OCI-LY3 (cell line): Measurements from ENCODE around the gene COX6A2.
"Not testable (repeated sequence)": the region's sequence is repeated elsewhere in the genome, so short reads cannot be mapped to it uniquely, and the experiment has no call there.

ENCODE experiments used
- H2AFZ ChIP-seq: fragments of 200-600, 300-600 bp; shearing (Covaris generic); 2 replicates; pipeline ENCODE4 v1.6.0; 2014; ENCODE audit warnings: antibody characterized with exemption, low read depth, low read length
- H3K27ac ChIP-seq: fragments of 200-600, 300-600 bp; sonication (generic); 2 replicates; pipeline ENCODE4 v1.5.1; 2014; ENCODE audit warnings: mild to moderate bottlenecking, low read length, moderate library complexity, mixed read lengths
- H3K27me3 ChIP-seq: fragments of 200-600, 300-600 bp; sonication (generic); 2 replicates; pipeline ENCODE4 v1.6.1; 2014; ENCODE audit warnings: low read depth, low read length, mixed read lengths
- H3K36me3 ChIP-seq: fragments of 200-600, 300-600 bp; sonication (generic); replicated peaks from 2 replicates; pipeline ENCODE3; 2014; ENCODE audit warnings: low read depth, low read length, mixed read lengths
- H3K4me1 ChIP-seq: fragments of 300-600, 200-600 bp; sonication (generic); 2 replicates; pipeline ENCODE4 v1.6.1; 2014; ENCODE audit warnings: low read length, mixed read lengths
- H3K4me2 ChIP-seq: fragments of 200-600, 300-600 bp; sonication (generic); 2 replicates; pipeline ENCODE4 v1.6.1; 2014; ENCODE audit warnings: low read length, mixed read lengths
- H3K4me3 ChIP-seq: fragments of 300-600, 200-600 bp; sonication (generic); 2 replicates; pipeline ENCODE4 v1.5.1; 2014; ENCODE audit warnings: antibody characterized with exemption, mild to moderate bottlenecking, low read length, moderate library complexity
- H3K79me2 ChIP-seq: fragments of 300-600, 200-600 bp; shearing (Covaris generic); 2 replicates; pipeline ENCODE4 v1.6.1; 2014; ENCODE audit warnings: mild to moderate bottlenecking, low read length, mixed read lengths
- H3K9ac ChIP-seq: fragments of 300-600, 200-600 bp; shearing (Covaris generic); 2 replicates; pipeline ENCODE4 v1.6.0; 2014; ENCODE audit warnings: mild to moderate bottlenecking, low read length, moderate library complexity
- H3K9me3 ChIP-seq: fragments of 200-600, 300-600 bp; shearing (Covaris generic); 2 replicates; pipeline ENCODE4 v1.6.1; 2014; ENCODE audit warnings: low read length, mixed read lengths; ENCODE audit not compliant: insufficient read depth
- H4K20me1 ChIP-seq: fragments of 200-600, 300-600 bp; sonication (generic); 2 replicates; pipeline ENCODE4 v1.6.1; 2016; ENCODE audit warnings: low read length, mixed read lengths; ENCODE audit not compliant: insufficient read depth
- EZH2phosphoT487 ChIP-seq: fragments of 200-600 bp; shearing (Covaris generic); IDR thresholded peaks from 2 replicates; pipeline ENCODE4 v1.6.1; 2018; ENCODE audit warnings: antibody characterized with exemption, mixed run types, low read depth
- TF ChIP-seq, protein P1 (sequence below): fragments of 200-600, 300-600 bp; sonication (generic); IDR thresholded peaks from 2 replicates; pipeline ENCODE4 v1.5.1; 2014; ENCODE audit warnings: antibody characterized with exemption, low read length, low read depth

Gene COX6A2

DNA sequence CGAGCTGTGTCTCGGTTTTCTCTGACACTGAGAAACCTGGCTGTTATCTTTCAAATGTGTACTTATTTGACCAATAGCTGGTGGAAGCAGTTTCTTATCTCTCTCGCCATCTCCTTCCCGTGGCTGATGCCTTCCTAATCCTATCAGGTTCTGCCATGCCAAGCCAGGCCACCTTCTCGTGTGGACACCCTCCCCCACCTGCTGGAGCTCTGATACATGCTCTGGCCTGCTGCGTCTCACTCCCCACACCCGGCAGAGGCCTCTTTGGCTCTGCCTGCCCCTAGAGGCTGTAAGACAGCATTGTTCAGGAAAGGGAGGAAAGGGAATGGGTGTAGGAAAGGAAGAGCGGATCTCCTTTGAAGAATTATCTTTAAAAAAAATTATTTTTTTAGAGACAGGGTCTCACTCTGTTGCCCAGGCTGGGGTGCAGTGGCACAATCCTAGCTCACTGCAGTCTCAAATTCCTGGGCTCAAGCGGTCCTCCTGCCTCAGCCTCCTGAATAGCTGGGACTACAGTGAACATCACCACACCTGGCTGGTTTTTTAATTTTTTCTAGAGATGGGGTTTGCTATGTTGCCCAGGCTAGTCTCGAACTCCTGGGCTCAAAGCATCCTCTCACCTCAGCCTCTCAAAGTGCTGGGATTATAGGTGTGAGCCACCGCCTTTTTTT, 23.7 kb upstream of the COX6A2 start:
- no peaks in the 10 kb centered on the region for H3K9me3 ChIP-seq
- H4K20me1 ChIP-seq: peaks cover 13% of the 10 kb centered on the region
- H3K27me3 ChIP-seq: no peaks in the 10 kb centered on the region
- H3K4me1 ChIP-seq: 0 out of 2 replicates have a peak, but pooled peaks cover 3% of the 10 kb centered on the region
- peak overlapping the region; percentile 20 for H3K4me2 ChIP-seq
- H3K27ac ChIP-seq: no peak overlapping the region
- H3K9ac ChIP-seq: no peak overlapping the region
- peaks cover 18% of the 10 kb centered on the region for H3K79me2 ChIP-seq
- no peak overlapping the region for H3K4me3 ChIP-seq
- H2AFZ ChIP-seq: no peak overlapping the region
- H3K36me3 ChIP-seq: peaks cover 5% of the 10 kb centered on the region
- no peak for TF ChIP-seq EZH2phosphoT487
- TF ChIP-seq, protein P1, sequence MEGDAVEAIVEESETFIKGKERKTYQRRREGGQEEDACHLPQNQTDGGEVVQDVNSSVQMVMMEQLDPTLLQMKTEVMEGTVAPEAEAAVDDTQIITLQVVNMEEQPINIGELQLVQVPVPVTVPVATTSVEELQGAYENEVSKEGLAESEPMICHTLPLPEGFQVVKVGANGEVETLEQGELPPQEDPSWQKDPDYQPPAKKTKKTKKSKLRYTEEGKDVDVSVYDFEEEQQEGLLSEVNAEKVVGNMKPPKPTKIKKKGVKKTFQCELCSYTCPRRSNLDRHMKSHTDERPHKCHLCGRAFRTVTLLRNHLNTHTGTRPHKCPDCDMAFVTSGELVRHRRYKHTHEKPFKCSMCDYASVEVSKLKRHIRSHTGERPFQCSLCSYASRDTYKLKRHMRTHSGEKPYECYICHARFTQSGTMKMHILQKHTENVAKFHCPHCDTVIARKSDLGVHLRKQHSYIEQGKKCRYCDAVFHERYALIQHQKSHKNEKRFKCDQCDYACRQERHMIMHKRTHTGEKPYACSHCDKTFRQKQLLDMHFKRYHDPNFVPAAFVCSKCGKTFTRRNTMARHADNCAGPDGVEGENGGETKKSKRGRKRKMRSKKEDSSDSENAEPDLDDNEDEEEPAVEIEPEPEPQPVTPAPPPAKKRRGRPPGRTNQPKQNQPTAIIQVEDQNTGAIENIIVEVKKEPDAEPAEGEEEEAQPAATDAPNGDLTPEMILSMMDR: peak; percentile 29

DNA sequence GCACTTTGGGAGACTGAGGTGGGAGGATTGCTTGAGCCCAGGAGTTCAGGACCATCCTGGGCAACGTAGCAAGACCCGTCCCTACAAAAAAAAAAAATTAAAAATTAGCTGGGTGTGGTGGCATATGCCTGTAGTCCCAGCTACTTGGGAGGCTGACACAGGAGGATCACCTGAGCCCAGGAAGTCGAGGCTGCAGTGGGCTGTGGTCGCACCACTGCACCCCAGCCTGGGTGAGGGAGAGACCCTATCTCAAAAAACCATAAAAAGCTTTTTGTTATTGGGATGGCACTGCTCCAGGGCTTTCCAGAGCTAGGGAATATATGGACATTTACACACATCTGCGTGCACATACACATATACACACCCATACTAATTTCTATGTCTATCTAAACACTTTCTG, 23.0 kb upstream of the COX6A2 start:
- Histone ChIP-seq H3K4me2 (peak overlapping the region; percentile 20), H3K4me1 (0 out of 2 replicates have a peak, but pooled peaks cover 3% of the 10 kb centered on the region)

DNA sequence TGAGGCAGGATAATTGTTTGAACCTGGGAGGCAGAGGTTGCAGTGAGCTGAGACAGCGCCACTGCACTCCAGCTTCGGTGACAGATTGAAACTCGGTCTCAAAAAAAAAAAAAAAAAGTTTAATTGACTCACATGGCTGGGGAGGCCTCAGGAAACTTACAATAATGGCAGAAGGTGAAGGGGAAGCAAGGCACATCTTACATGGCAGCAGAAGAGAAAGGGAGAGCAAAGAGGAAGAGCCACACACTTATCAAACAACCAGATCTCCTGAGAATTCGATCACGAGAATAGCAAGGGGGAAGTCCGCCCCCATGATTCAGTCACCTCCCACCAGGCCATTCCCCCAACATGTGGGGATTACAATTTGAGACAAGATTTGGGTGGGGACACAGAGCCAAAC, 17.8 kb upstream of the COX6A2 start:
- not testable (repeated sequence) for H3K79me2 ChIP-seq, H3K27ac ChIP-seq, H2AFZ ChIP-seq, H3K4me2 ChIP-seq, H3K4me1 ChIP-seq, H3K27me3 ChIP-seq, H3K4me3 ChIP-seq, H3K9ac ChIP-seq, H3K36me3 ChIP-seq, H4K20me1 ChIP-seq, H3K9me3 ChIP-seq

More for the DNA sequence above, 23.0 kb upstream of the COX6A2 start:
- Histone ChIP-seq H2AFZ (no peak overlapping the region), H3K27me3 (no peaks in the 10 kb centered on the region), H3K27ac (no peak overlapping the region), H3K9ac (no peak overlapping the region), H3K79me2 (peaks cover 13% of the 10 kb centered on the region), H3K36me3 (peaks cover 4% of the 10 kb centered on the region), H3K9me3 (no peaks in the 10 kb centered on the region), H3K4me3 (no peak overlapping the region), H4K20me1 (peaks cover 11% of the 10 kb centered on the region; the same call in 1 of the 2 replicates)
- TF ChIP-seq EZH2phosphoT487: no peak
- TF ChIP-seq, protein P1: no peak

DNA sequence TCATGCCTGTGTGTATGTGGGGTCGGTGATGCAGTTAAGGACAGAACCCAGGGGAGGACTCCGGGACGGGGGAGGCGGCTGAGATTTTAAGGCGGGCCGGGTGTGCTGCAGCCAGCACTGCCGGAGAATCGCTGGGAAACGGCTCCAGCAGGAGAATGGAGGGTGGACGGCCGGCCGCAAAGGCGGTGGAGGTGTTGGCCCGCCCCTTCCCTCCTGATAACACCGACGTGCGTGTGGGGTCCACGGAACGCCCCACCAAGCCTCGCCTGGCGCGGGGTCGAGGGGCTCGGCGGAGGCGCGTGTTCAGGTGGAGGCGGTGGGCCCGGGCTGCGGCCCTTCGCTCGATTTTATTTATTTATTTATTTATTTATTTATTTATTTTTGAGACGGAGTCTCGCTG, 13.8 kb upstream of the COX6A2 start:
- Histone ChIP-seq H3K4me2 (no peak overlapping the region), H4K20me1 (no peaks in the 10 kb centered on the region), H3K27me3 (no peaks in the 10 kb centered on the region), H3K4me3 (no peak overlapping the region), H3K9me3 (no peaks in the 10 kb centered on the region), H3K9ac (no peak overlapping the region), H3K27ac (no peak overlapping the region), H2AFZ (no peak overlapping the region), H3K4me1 (peaks cover 14% of the 10 kb centered on the region), H3K79me2 (no peaks in the 10 kb centered on the region), H3K36me3 (no peaks in the 10 kb centered on the region)
- no peak for TF ChIP-seq EZH2phosphoT487
- TF ChIP-seq, protein P1: no peak
